22Rv1 (cell line): ENCODE results near the gene UTP11.

Experiments
- ZFX ChIP-seq: fragments of 450-650 bp; IDR thresholded peaks from 2 replicates; pipeline ENCODE4 v1.6.1; 2017; ENCODE audit warnings: antibody characterized with exemption, borderline replicate concordance
- TF ChIP-seq, protein P1 (sequence below): fragments of 450-650 bp; IDR thresholded peaks from 2 replicates; pipeline ENCODE4 v1.5.1; 2017; ENCODE audit warnings: mild to moderate bottlenecking

DNA sequence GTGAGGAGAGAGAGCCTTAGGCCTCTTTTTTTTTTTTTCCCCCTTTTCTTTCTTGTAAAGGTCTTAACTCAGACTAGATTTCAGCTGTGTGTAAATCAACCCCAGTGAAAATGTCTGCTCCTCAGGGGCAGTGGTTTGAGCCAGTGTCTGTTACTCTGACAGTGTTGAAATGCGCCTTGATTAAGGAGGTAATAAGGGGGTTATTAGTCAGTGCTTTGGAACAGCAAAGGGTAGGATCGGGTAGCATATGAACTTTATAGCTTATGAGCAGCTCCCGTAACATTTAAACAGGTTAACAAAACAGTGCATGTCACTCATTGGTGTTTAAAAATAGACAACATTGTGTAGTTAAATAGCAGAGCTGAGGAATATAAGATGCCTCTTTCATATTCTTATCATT lies 10.3 kb downstream of the UTP11 start:
- TF ChIP-seq, protein P1, sequence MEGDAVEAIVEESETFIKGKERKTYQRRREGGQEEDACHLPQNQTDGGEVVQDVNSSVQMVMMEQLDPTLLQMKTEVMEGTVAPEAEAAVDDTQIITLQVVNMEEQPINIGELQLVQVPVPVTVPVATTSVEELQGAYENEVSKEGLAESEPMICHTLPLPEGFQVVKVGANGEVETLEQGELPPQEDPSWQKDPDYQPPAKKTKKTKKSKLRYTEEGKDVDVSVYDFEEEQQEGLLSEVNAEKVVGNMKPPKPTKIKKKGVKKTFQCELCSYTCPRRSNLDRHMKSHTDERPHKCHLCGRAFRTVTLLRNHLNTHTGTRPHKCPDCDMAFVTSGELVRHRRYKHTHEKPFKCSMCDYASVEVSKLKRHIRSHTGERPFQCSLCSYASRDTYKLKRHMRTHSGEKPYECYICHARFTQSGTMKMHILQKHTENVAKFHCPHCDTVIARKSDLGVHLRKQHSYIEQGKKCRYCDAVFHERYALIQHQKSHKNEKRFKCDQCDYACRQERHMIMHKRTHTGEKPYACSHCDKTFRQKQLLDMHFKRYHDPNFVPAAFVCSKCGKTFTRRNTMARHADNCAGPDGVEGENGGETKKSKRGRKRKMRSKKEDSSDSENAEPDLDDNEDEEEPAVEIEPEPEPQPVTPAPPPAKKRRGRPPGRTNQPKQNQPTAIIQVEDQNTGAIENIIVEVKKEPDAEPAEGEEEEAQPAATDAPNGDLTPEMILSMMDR: no peak
- TF ChIP-seq ZFX: no peak
